ENCODE results near the gene CCN6.

The CCN6 gene

GRCh38 chr6:112008482-112008881, 45.4 kb upstream of the CCN6 start:
- TF ChIP-seq FOXK2 (IDR thresholded peaks at IDR 0.05) (no peak), ARNT (IDR thresholded peaks at IDR 0.05) (no peak), ELF4 (IDR thresholded peaks at IDR 0.05) (no peak), CTBP1 (IDR thresholded peaks at IDR 0.05; ENCODE audit: borderline replicate concordance) (no peak), LEF1 (IDR thresholded peaks at IDR 0.05; ENCODE audit: borderline replicate concordance) (no peak)
- TF ChIP-seq, protein P1, sequence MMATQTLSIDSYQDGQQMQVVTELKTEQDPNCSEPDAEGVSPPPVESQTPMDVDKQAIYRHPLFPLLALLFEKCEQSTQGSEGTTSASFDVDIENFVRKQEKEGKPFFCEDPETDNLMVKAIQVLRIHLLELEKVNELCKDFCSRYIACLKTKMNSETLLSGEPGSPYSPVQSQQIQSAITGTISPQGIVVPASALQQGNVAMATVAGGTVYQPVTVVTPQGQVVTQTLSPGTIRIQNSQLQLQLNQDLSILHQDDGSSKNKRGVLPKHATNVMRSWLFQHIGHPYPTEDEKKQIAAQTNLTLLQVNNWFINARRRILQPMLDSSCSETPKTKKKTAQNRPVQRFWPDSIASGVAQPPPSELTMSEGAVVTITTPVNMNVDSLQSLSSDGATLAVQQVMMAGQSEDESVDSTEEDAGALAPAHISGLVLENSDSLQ (IDR thresholded peaks at IDR 0.05), result no peak
- DNase-seq (ENCODE audit: extremely low spot score), result no peak
- ChIA-PET POLR2A (no interaction called here), CTCF (interaction anchor here (0.9 to 1.3 kb wide), 2 partner anchors 19 to 227 kb away, joined by 3 read pairs; no protein-coding TSS in a partner anchor)

DNA sequence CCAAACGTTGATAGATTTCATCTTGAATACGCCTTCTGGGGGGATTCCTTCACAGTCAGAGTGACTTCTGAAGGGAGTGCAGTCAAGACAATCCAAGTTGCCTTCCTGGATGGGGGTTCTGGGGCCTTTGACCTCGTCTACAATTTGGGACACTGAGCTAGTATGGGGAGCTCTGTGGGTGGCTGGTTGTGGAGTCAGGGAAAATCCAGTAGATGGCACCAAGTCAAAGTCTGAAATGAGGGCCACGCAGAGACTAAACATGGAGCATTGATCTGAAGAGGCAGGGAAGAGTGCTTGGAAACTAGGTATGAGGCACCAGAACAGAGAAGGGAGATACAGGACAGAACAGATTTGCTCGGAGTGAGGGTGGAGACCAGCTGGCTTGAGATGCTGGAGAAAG, 43.6 kb upstream of the CCN6 start:
- ChIA-PET POLR2A (interaction anchor here (1.3 kb wide), 1 partner anchor 77 kb away, joined by 3 read pairs; the partner anchor contains the start of genes FAM229B and TUBE1), CTCF (interaction anchor here (0.6 to 1.9 kb wide), 2 partner anchors 9 to 33 kb away, joined by 4 read pairs; no protein-coding TSS in a partner anchor)
- no peak for DNase-seq (ENCODE audit: extremely low spot score)

DNA sequence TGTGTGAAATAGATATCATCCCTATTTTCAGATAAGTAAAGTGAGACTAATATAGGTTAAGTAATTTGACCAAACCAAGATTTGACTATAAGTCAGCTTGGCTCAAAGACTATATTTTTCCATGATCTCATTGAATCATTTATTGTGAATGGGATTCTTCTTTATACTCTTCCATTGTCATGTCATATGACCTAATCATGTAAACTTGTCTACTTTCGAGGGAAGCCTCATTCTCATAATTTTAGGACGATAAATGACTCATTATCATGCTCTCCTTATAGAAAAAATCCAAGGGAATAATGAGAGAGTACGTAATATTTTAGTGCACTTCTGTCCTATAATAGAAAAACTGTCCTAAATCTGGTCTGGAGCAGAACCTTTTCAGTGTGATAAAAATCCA, 40.9 kb upstream of the CCN6 start:
- DNase-seq (ENCODE audit: extremely low spot score), result no peak
- TF ChIP-seq FOXK2 (IDR thresholded peaks at IDR 0.05), result no peak
- no peak for TF ChIP-seq HDGF (IDR thresholded peaks at IDR 0.05; ENCODE audit: borderline replicate concordance)
- no peak for TF ChIP-seq CTBP1 (IDR thresholded peaks at IDR 0.05; ENCODE audit: borderline replicate concordance)
- no peak for TF ChIP-seq L3MBTL2 (conservative IDR thresholded peaks at IDR 0.05)
- no peak for TF ChIP-seq FOXA1 (IDR thresholded peaks at IDR 0.05)
- TF ChIP-seq ELF4 (IDR thresholded peaks at IDR 0.05), result no peak
- no peak for TF ChIP-seq SP1 (IDR thresholded peaks at IDR 0.05)
- no peak for TF ChIP-seq FOXM1 (IDR thresholded peaks at IDR 0.05; ENCODE audit: borderline replicate concordance)
- TF ChIP-seq, protein P1 (IDR thresholded peaks at IDR 0.05), result no peak
- no peak for TF ChIP-seq SUZ12 (IDR thresholded peaks at IDR 0.05)
- POLR2A ChIA-PET, result no interaction called here
- CTCF ChIA-PET, result no interaction called here

More for the DNA sequence above, 43.6 kb upstream of the CCN6 start:
- TF ChIP-seq SP1 (IDR thresholded peaks at IDR 0.05), result no peak
- no peak for TF ChIP-seq L3MBTL2 (conservative IDR thresholded peaks at IDR 0.05)
- no peak for TF ChIP-seq BHLHE40 (IDR thresholded peaks at IDR 0.05; ENCODE audit: borderline replicate concordance)
- no peak for TF ChIP-seq LEF1 (IDR thresholded peaks at IDR 0.05; ENCODE audit: borderline replicate concordance)
- TF ChIP-seq HDGF (IDR thresholded peaks at IDR 0.05; ENCODE audit: borderline replicate concordance), result no peak
- TF ChIP-seq FOXM1 (IDR thresholded peaks at IDR 0.05; ENCODE audit: borderline replicate concordance), result no peak
- no peak for TF ChIP-seq ARNT (IDR thresholded peaks at IDR 0.05)
- TF ChIP-seq ZNF384 (IDR thresholded peaks at IDR 0.05), result no peak
- no peak for TF ChIP-seq SUZ12 (IDR thresholded peaks at IDR 0.05)
- TF ChIP-seq TARDBP (IDR thresholded peaks at IDR 0.05), result no peak
- no peak for TF ChIP-seq FOXA1 (IDR thresholded peaks at IDR 0.05)

DNA sequence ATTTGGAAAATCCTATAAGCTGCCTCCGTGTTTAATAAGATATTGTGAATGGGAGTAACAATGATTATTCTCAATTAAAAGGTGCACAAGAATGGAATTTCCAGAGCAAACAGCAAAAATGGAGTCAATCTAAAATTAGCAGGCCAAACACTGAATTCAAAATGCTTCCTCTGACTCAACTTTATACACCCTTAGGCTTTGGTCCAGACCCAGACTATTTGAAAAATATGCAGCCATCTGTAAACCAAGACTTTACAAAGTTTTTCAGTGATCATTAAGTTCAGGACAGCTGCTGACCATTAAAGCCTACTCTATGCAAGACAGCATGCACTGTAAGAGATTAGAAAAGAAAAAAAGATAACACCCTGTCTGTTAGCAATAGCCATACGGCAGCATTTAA, 39.4 kb upstream of the CCN6 start:
- TF ChIP-seq, protein P1 (IDR thresholded peaks at IDR 0.05), result no peak
- no peak for TF ChIP-seq SUZ12 (IDR thresholded peaks at IDR 0.05)
- TF ChIP-seq L3MBTL2 (conservative IDR thresholded peaks at IDR 0.05), result no peak
- no peak for TF ChIP-seq ARNT (IDR thresholded peaks at IDR 0.05)
- no peak for TF ChIP-seq BHLHE40 (IDR thresholded peaks at IDR 0.05; ENCODE audit: borderline replicate concordance)
- no peak for TF ChIP-seq FOXA1 (IDR thresholded peaks at IDR 0.05)
- TF ChIP-seq LEF1 (IDR thresholded peaks at IDR 0.05; ENCODE audit: borderline replicate concordance), result no peak
- no peak for TF ChIP-seq FOXK2 (IDR thresholded peaks at IDR 0.05)
- TF ChIP-seq TARDBP (IDR thresholded peaks at IDR 0.05), result no peak
- no peak for TF ChIP-seq ZNF384 (IDR thresholded peaks at IDR 0.05)
- no peak for TF ChIP-seq ELF4 (IDR thresholded peaks at IDR 0.05)
- TF ChIP-seq FOXM1 (IDR thresholded peaks at IDR 0.05; ENCODE audit: borderline replicate concordance), result no peak
- TF ChIP-seq HDGF (IDR thresholded peaks at IDR 0.05; ENCODE audit: borderline replicate concordance), result no peak
- TF ChIP-seq SP1 (IDR thresholded peaks at IDR 0.05), result no peak
- TF ChIP-seq NFRKB (IDR thresholded peaks at IDR 0.05), result no peak
- ChIA-PET CTCF (no interaction called here), POLR2A (interaction anchor here (0.6 kb wide), 1 partner anchor 26 kb away, joined by 3 read pairs; no protein-coding TSS in a partner anchor)
- no peak for DNase-seq (ENCODE audit: extremely low spot score)

DNA sequence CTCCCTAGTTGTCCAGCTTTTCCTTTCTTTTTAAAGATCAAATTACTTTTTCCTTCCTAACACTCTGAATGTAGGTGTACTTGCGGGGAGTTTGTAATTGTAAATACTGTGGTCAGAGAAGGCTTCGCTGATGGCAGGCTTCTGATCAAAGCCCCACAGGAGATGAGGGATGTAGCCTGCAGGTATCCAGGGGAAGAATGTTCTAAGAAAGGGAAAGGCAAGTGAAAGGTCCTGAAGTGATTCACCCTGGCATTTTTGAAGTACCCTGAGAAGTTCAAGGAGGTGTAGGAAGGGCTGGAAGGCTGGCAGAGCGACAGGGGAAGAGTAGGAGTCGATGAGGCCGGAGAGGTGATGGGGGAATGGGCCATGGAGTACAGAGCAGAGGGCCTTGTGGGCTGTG, 38.2 kb upstream of the CCN6 start:
- CTCF ChIA-PET, result no interaction called here
- TF ChIP-seq HDGF (IDR thresholded peaks at IDR 0.05; ENCODE audit: borderline replicate concordance), result no peak
- TF ChIP-seq L3MBTL2 (conservative IDR thresholded peaks at IDR 0.05), result no peak
- TF ChIP-seq, protein P1 (IDR thresholded peaks at IDR 0.05), result no peak
- TF ChIP-seq FOXA1 (IDR thresholded peaks at IDR 0.05), result no peak
- no peak for TF ChIP-seq FOXM1 (IDR thresholded peaks at IDR 0.05; ENCODE audit: borderline replicate concordance)
- TF ChIP-seq SP1 (IDR thresholded peaks at IDR 0.05), result no peak
- no peak for TF ChIP-seq SUZ12 (IDR thresholded peaks at IDR 0.05)
- TF ChIP-seq NFRKB (IDR thresholded peaks at IDR 0.05), result no peak
- TF ChIP-seq ZNF384 (IDR thresholded peaks at IDR 0.05), result no peak
- TF ChIP-seq TARDBP (IDR thresholded peaks at IDR 0.05), result no peak
- TF ChIP-seq FOXK2 (IDR thresholded peaks at IDR 0.05), result no peak
- TF ChIP-seq CTBP1 (IDR thresholded peaks at IDR 0.05; ENCODE audit: borderline replicate concordance), result no peak
- TF ChIP-seq BHLHE40 (IDR thresholded peaks at IDR 0.05; ENCODE audit: borderline replicate concordance), result no peak
- TF ChIP-seq ARNT (IDR thresholded peaks at IDR 0.05), result no peak
- TF ChIP-seq ELF4 (IDR thresholded peaks at IDR 0.05), result no peak
- TF ChIP-seq LEF1 (IDR thresholded peaks at IDR 0.05; ENCODE audit: borderline replicate concordance), result no peak
- DNase-seq (ENCODE audit: extremely low spot score), result no peak
- POLR2A ChIA-PET, result no interaction called here

- ChIA-PET CTCF (no interaction called here), POLR2A (no interaction called here)
- no peak for DNase-seq (ENCODE audit: extremely low spot score)
- no peak for TF ChIP-seq HDGF (IDR thresholded peaks at IDR 0.05; ENCODE audit: borderline replicate concordance)
- TF ChIP-seq FOXK2 (IDR thresholded peaks at IDR 0.05), result no peak
- TF ChIP-seq NFRKB (IDR thresholded peaks at IDR 0.05), result no peak
- no peak for TF ChIP-seq ELF4 (IDR thresholded peaks at IDR 0.05)
- no peak for TF ChIP-seq SUZ12 (IDR thresholded peaks at IDR 0.05)
- no peak for TF ChIP-seq TARDBP (IDR thresholded peaks at IDR 0.05)
- TF ChIP-seq LEF1 (IDR thresholded peaks at IDR 0.05; ENCODE audit: borderline replicate concordance), result no peak
- TF ChIP-seq CTBP1 (IDR thresholded peaks at IDR 0.05; ENCODE audit: borderline replicate concordance), result no peak
- TF ChIP-seq L3MBTL2 (conservative IDR thresholded peaks at IDR 0.05), result no peak
- no peak for TF ChIP-seq SP1 (IDR thresholded peaks at IDR 0.05)
- TF ChIP-seq, protein P1 (IDR thresholded peaks at IDR 0.05), result no peak
- no peak for TF ChIP-seq BHLHE40 (IDR thresholded peaks at IDR 0.05; ENCODE audit: borderline replicate concordance)
- TF ChIP-seq FOXM1 (IDR thresholded peaks at IDR 0.05; ENCODE audit: borderline replicate concordance), result no peak
- TF ChIP-seq FOXA1 (IDR thresholded peaks at IDR 0.05), result no peak
- TF ChIP-seq ZNF384 (IDR thresholded peaks at IDR 0.05), result no peak
- no peak for TF ChIP-seq ARNT (IDR thresholded peaks at IDR 0.05)
Observed at GRCh38 chr6:112016320-112016719, 37.6 kb upstream of the CCN6 start.

Data from HEK293T (cell line).